Tibial artery (tissue), 4 donors: ENCODE measurements around the gene LST1.
A peak's percentile ranks its signal among the peaks of the same experiment; 100 is the strongest.

Experiments
- DNase-seq, 2 donors: peaks; one replicate each; pipeline ENCODE4 v3.0.0-alpha.2; 2019
- H3K27ac ChIP-seq, 2 donors: fragments of 200-600 bp; sonication (generic) in 1 of 2; 1 replicate in 1 of 2; 2 replicates in 1 of 2; pipeline ENCODE4 v1.5.1; 2018 to 2019; ENCODE audit warnings: mild to moderate bottlenecking in 1 of 2
- H3K27me3 ChIP-seq, 2 donors: fragments of 200-600 bp; sonication (generic) in 1 of 2; one replicate each; pipeline versions ENCODE4 v1.5.1 to v1.6.0; 2016 to 2019
- H3K36me3 ChIP-seq, 3 donors: fragments of 200-600 bp; sonication (generic) in 2 of 3; one replicate each; pipeline ENCODE4 v1.5.1; 2016 to 2019; ENCODE audit warnings: mild to moderate bottlenecking in 2 of 3
- H3K4me1 ChIP-seq, 4 donors: fragments of 200-600 bp; sonication (generic) in 2 of 4; 1 replicate in 3 of 4; 2 replicates in 1 of 4; pipeline ENCODE4 v1.5.1; 2016 to 2019
- H3K4me3 ChIP-seq, 2 donors: fragments of 200-600 bp; sonication (generic) in 1 of 2; 1 replicate in 1 of 2; 2 replicates in 1 of 2; pipeline ENCODE4 v1.5.1; 2018 to 2019; ENCODE audit warnings: mild to moderate bottlenecking in 2 of 2
- H3K9me3 ChIP-seq, 3 donors: fragments of 200-600 bp; sonication (generic) in 1 of 3; one replicate each; pipeline ENCODE4 v1.5.1; 2016 to 2019
- intact Hi-C: fragments of 100-400 bp; cut with DNase I; formaldehyde crosslinking; loops from one replicate; pipeline ENCODE4 v1.15.0; 2023; ENCODE audit warnings: low total_unique reads
- TF ChIP-seq, protein P1 (sequence below), 2 experiments: fragments of 200-600 bp in 1 of 2; fragments of 450-650 bp in 1 of 2; IDR thresholded peaks; one replicate each; pipeline ENCODE4 v1.5.1; 2017 to 2019; ENCODE audit warnings: antibody characterized with exemption in 2 of 2, mild to moderate bottlenecking in 1 of 2, moderate library complexity in 1 of 2

LST1 gene

DNA sequence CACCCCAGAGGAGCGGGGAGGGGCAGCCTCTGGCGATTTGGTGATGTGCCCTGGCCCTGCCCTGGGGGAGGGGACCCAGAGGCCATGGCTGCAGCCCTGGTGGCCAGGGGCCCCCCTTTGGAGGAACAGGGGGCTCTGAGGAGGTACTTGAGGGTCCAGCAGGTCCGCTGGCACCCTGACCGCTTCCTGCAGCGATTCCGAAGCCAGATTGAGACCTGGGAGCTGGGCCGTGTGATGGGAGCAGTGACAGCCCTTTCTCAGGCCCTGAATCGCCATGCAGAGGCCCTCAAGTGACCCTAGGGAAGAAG lies 27.8 kb upstream of the LST1 start:
- intact Hi-C loops = no loop called here
- no peak overlapping the region for H3K27ac ChIP-seq
- no peak overlapping the region for H3K4me3 ChIP-seq
- peaks cover 0 to 32% (median 3%) of the 10 kb centered on the region in 4 donors for H3K4me1 ChIP-seq
- TF ChIP-seq, protein P1, sequence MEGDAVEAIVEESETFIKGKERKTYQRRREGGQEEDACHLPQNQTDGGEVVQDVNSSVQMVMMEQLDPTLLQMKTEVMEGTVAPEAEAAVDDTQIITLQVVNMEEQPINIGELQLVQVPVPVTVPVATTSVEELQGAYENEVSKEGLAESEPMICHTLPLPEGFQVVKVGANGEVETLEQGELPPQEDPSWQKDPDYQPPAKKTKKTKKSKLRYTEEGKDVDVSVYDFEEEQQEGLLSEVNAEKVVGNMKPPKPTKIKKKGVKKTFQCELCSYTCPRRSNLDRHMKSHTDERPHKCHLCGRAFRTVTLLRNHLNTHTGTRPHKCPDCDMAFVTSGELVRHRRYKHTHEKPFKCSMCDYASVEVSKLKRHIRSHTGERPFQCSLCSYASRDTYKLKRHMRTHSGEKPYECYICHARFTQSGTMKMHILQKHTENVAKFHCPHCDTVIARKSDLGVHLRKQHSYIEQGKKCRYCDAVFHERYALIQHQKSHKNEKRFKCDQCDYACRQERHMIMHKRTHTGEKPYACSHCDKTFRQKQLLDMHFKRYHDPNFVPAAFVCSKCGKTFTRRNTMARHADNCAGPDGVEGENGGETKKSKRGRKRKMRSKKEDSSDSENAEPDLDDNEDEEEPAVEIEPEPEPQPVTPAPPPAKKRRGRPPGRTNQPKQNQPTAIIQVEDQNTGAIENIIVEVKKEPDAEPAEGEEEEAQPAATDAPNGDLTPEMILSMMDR (IDR thresholded peaks at IDR 0.05) = no peak
- no peaks in the 10 kb centered on the region for H3K27me3 ChIP-seq
- no peaks in the 10 kb centered on the region for H3K9me3 ChIP-seq
- peaks cover 17 to 58% (median 27%) of the 10 kb centered on the region in 3 donors for H3K36me3 ChIP-seq
- no peak for DNase-seq

GRCh38 chr6:31558631-31559500 lies 27.2 kb upstream of the LST1 start:
- Histone ChIP-seq H3K9me3 (no peaks in the 10 kb centered on the region), H3K36me3 (peaks cover 17 to 53% (median 27%) of the 10 kb centered on the region in 3 donors), H3K27ac (no peak overlapping the region), H3K4me3 (no peak overlapping the region), H3K27me3 (no peaks in the 10 kb centered on the region), H3K4me1 (peaks cover 0 to 28% (median 3%) of the 10 kb centered on the region in 4 donors)
- peak in 1 of 2 donors; percentile 35 for DNase-seq
- TF ChIP-seq, protein P1 (IDR thresholded peaks at IDR 0.05) = no peak
- intact Hi-C loops = no loop called here

GRCh38 chr6:31559606-31559957 lies 26.5 kb upstream of the LST1 start:
- Histone ChIP-seq H3K27ac (peak overlapping the region in 1 of 2 donors; percentile 13), H3K4me3 (no peak overlapping the region)

GRCh38 chr6:31559958-31560696 lies 25.9 kb upstream of the LST1 start:
- Histone ChIP-seq H3K4me3 (no peak overlapping the region), H3K9me3 (no peaks in the 10 kb centered on the region), H3K27me3 (peaks cover 0 to 5% of the 10 kb centered on the region in 2 donors), H3K27ac (peak overlapping the region in 1 of 2 donors; percentile 13), H3K4me1 (peaks cover 0 to 25% (median 3%) of the 10 kb centered on the region in 4 donors), H3K36me3 (peaks cover 17 to 49% (median 27%) of the 10 kb centered on the region in 3 donors)
- intact Hi-C loops = no loop called here
- DNase-seq = peak; percentile 54 to 75
- TF ChIP-seq, protein P1 (IDR thresholded peaks at IDR 0.05) = no peak

More at GRCh38 chr6:31559606-31559957, 26.5 kb upstream of the LST1 start:
- Histone ChIP-seq H3K27me3 (peaks cover 0 to 4% of the 10 kb centered on the region in 2 donors), H3K4me1 (peaks cover 0 to 25% (median 3%) of the 10 kb centered on the region in 4 donors), H3K36me3 (peaks cover 17 to 49% (median 27%) of the 10 kb centered on the region in 3 donors), H3K9me3 (no peaks in the 10 kb centered on the region)
- DNase-seq = no peak
- intact Hi-C loops = no loop called here
- TF ChIP-seq, protein P1 (IDR thresholded peaks at IDR 0.05) = no peak

DNA sequence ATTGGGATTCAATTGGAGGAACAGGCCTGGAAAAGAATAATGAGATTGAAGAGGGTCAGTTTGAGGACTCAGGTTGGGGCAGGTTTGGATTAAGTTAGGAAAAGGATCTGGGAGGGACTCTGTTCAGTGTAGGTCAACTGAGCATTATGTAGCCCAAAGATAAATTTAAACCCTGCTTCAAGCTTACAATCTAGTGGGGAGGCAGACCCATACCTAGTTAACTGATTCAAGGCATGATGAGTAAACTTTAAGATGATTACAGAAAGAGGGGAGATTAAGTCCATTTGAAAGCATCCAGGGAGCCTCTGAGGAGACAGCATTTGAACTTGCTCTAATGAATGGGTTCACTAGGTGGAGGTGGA lies 25.4 kb upstream of the LST1 start:
- DNase-seq = no peak
- Histone ChIP-seq H3K27ac (no peak overlapping the region), H3K36me3 (peaks cover 17 to 49% (median 27%) of the 10 kb centered on the region in 3 donors), H3K4me3 (no peak overlapping the region), H3K9me3 (no peaks in the 10 kb centered on the region), H3K27me3 (peaks cover 0 to 9% of the 10 kb centered on the region in 2 donors), H3K4me1 (peaks cover 0 to 25% (median 3%) of the 10 kb centered on the region in 4 donors)
- intact Hi-C loops = no loop called here
- TF ChIP-seq, protein P1 (IDR thresholded peaks at IDR 0.05) = no peak
